Activated CD4-positive, alpha-beta T cell treated with anti-CD3 and anti-CD28 coated beads, Interleukin-10, Interleukin-2, amounts not matched to agents 100 ng/mL and 50 ng/mL, durations not matched to agents 16 hours and 8 hours (primary cell): ENCODE results near the gene IFT52.
"Not testable (repeated sequence)": the region's sequence is repeated elsewhere in the genome, so short reads cannot be mapped to it uniquely, and the experiment has no call there.

ENCODE experiments used
- DNase-seq: peaks from one replicate; pipeline ENCODE4 v3.0.0-alpha.2; 2020

Gene IFT52

DNA sequence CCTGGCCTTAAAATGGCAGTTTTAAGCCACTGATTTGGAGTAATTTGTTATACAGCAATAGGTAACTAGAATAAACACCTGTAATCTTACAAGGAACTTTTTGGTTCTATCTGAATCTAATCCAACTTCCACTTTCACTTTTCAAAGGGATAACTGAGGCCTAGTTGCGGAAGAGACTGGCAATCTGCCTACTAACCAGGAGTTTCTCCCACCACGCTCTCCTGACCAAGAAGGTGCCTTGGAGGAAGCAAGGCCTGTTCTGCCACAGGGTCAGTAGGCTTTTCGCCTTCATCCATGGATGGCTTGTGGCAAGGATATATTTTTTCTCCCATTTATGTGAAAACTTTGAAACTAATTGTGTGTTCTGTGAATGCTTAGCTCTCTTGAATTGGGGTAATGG, 63.2 kb downstream of the IFT52 start:
- no peak for DNase-seq

DNA sequence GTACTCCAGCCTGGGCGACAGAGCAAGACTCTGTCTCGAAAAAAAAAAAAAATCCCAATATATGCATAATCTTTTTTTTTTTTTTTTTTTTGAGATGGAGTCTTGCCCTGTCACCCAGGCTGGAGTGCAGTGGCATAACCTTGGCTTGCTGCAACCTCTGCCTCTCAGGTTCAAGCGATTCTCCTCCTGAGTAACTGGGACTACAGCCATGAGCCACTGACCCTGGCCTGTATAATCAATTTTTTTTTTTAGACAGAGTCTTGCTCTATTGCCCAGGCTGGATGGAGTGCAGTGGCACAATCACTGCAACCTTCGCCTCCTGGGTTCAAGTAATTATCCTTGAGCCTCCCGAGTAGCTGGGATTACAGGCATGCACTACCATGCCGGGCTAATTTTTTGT, 64.4 kb downstream of the IFT52 start:
- not testable (repeated sequence) for DNase-seq

DNA sequence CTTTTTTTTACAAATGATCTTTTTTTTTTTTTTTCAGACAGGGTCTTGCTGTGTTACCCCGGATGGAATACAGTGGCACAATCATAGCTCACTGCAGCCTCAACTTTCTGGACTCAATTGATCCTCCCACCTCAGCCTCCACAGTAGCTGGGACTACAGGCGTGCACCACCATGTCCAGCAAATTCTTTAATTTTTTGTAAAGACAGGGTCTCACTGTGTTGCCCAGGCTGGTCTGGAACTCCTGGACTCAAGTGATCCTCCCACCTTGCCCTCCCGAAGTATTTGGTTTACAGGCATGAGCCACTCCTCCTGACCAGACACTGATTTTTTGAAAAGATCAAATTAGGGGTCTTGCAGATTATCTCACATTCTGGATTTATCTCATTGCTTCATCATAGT, 65.2 kb downstream of the IFT52 start:
- no peak for DNase-seq

DNA sequence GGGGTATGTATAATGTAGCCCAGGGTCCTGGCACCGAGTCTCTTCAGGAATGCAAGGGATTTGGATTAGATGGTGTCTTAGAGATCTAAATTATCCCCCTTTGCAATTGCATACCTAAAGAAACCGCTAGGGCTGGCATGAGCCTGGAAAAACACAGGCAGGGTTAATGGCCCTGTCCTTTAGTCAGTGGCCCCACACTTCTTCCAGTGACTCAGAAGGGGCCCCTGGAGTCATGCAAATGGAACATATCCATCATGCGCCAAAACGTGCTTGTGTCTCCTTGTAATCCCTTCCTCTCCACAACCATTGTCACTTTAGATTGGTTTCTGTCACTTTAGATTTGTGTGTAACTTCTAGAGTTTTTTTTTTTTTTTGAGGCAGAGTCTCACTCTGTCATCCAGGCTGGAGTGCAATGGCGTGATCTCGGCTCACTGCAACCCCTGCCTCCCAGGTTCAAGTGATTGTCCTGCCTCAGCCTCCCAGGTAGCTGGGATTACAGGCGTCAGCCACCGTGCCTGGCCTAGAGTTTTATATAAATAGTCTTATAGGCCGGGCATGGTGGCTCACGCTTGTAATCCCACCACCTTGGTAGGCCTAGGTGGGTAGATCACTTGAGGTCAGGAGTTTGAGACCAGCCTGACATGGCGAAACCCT, 67.5 kb downstream of the IFT52 start:
- DNase-seq = peak; percentile 45

DNA sequence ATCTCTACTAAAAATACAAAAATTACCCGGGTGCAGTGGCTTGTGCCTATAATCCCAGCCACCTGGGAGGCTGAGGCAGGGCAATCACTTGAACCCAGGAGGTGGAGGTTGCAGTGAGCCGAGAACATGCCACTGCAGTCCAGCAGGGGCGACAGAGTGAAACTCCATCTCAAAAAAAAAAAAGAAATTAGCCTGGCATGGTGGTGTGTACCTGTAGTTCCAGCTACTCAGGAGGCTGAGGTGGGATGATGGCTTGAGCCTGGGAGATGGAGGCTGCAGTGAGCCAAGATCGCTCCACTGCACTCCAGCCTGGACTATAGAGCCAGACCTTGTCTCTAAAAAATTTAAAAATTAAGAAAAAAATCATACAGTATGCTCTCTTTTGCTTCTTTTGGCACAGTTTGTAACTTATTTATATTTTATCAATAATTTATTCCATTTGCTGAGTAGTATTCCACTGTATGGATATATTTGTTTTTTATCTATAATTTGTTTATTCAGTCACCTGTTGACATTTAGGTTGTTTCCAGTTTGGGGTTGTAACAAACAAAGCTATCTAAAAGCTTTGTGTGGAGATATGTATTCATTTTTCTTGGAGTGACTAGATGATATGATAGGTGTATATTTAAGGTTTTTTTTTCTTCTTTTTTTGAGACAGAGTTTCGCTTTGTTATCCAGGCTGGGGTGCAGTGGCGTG, 68.1 kb downstream of the IFT52 start:
- DNase-seq = no peak

DNA sequence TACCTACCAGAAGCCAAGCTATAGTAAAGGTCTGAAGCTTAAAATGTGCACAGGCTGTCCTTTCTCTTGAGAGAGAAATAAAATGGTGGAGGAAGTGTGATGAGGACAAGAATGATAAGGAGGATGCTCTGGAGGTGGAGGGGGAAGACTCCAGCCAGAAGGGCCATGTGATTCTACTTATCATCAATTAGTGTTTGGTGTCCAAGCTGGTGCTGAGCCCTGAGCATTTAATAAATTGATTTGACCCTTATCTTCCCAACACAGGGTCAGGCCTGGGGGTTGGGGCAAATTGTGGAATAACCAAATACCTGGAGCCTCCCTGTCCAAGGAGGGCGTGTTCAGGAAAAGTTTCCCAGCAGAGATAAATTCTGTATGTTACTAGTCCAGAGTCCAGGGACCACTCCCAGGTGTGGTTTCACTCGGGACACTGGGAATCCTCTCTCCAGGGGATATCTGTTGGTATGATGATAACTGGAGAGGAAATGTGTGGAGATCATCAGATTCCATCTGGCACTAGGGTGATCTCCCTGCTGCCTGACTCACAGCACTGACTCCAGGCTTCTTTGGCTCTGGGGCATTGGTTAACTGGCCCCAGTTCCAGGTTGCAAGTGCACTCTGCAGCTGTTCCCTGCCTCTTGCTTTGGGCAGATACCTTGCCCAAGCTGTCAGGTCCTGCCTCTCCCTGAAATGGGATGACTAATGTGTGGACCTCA, 72.4 kb downstream of the IFT52 start:
- no peak for DNase-seq

DNA sequence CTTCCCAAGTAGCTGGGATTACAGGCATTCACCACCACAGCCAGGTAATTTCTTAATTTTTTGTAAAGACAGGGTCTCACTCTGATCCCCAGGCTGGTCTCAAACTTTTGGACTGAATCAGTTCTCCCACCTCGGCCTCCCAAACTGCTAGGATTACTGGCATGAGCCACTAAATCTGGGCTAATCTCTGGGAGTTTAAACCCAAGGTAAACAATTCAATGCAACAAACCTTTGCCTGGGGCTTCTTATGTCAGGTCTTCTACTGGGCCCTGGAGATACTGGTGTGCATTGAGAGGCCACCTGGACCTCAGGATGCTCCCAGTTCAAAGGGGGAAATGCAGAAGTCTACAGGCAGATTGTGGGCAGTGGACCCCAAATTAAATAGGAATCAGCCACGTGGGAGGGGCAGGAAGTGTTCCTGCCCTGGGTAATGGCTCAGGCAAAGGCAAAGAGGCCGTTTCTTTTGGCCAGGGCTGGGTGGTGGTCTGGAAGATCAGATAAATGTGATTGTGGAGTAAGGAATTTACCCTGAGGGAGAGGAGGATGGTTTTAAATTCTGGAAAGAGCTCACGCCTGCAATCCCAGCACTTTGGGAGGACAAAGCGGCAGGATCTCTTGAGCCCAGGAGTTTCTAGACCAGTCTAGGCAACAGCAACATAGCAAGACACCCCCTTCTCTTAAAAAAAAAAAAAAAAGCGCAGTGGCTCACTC, 74.9 kb downstream of the IFT52 start:
- DNase-seq = no peak

DNA sequence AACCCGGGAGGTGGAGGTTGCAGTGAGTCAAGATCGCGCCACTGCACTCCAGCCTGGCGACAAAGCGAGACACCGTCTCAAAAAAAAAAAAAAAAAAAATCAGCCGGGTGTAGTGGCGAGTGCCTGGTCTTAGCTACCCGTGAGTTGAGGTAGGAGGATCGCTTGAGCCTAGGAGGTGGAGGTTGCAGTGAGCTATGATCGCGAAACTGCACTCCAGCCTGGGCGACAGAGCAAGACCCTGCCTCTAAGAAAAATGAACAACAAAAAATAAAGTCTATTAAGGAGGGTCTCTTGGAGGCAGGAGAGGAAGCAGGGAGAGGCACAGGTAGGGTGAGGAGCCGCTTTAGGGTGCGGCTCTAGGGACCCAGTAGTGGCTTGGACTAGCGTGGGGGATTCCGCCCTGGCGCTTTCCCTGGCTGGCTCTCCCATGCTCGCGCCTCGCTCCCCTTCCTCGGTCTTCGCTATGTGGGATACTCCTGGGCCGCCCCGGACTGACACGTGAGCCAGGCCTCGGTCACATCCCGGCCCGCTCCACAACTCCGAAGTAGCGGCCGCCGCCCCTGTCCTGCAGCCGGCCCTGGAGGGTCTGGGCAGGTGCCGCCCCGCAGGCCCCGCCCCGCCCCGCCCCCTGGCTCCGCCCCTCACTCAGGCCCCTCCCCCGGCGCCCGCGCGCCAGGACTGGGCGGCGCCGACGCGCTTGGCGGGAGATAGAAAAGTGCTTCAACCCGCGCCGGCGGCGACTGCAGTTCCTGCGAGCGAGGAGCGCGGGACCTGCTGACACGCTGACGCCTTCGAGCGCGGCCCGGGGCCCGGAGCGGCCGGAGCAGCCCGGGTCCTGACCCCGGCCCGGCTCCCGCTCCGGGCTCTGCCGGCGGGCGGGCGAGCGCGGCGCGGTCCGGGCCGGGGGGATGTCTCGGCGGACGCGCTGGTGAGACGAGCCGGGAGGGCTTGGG, 75.9 kb downstream of the IFT52 start, which contains the start of gene MYBL2:
Gene MYBL2, plus strand, starts transcription at position 739 of the 953 bp plus-strand sequence. Its CDS starts 170 bp downstream, at position 909.
- DNase-seq = peak; percentile 86

DNA sequence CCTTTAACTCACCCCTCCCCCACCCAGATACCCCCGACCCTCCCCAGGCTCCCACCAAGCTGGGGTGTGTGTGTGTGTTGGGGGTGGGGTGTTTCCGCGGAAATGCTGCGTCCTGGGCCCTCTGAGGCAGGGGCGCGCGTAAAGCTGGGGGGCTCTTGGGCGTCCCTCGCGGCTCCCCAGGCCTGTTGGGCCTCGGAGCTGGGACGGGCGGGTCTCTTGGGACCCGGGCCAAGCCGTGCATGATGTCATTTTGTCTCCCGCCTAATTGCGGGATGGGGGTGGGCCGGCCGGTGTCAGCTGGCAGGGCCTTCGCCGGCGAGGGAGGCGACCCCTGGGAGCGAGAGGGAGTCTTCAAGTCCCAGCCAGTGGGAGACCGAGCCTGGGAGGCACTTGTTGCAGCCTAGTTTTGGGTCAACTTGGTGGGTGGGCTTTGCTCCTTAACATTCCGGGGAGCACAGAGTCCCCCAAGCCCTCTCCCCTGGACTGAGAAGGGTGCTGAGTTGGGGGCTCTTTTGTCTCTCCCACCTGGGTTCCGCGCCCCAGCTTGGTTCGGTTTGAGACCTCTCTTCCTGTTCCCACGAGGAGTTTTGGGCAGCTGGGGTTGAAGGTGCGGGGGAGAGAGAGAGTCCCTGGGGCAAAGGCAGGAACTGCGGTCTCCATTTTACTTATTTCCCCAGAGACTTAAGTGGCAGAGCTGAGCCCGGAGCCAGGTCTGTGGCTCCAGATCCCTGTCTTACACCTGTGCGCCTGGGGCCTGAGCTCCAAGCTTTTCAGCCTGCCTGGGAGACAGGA, 76.8 kb downstream of the IFT52 start:
- peak; percentile 34 for DNase-seq

DNA sequence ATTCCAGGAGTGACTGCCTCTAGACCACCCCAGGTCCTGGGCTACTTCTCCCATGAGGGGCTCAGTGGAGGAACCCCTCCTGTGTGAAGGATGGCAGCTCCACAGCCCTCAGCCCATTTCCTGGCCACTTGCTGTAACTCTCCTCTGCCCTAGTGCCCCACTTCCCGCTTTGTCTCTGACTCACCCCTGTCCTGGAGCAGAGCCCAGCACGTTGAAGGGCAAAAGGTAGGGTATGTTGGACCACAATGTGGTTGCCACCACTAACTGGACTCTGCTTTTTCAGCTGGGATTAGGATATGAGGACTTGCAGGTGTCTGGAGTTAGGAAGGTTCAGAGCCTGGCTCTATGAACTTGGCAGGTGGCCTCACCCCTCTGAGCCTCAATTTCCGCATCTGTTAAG, 78.6 kb downstream of the IFT52 start:
- no peak for DNase-seq

DNA sequence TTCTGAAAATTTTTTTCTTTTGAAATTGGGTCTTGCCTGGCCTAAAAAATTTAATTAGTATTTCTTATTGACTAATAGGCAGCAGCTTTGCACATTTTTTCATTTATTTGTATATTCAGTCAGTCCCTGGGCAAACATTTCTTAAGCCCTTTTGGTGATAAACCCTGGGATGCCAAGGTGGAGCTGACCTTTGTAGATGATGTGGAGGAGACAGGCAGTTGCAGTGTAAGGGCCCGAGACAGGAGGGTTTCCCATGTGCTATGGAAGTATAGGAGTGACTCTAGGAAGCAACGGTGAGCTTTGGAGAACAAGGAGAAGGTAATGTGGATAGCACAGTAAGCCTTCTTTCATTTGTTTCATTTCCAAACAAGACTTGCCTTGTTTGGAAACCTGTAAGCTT, 79.7 kb downstream of the IFT52 start:
- DNase-seq = no peak

DNA sequence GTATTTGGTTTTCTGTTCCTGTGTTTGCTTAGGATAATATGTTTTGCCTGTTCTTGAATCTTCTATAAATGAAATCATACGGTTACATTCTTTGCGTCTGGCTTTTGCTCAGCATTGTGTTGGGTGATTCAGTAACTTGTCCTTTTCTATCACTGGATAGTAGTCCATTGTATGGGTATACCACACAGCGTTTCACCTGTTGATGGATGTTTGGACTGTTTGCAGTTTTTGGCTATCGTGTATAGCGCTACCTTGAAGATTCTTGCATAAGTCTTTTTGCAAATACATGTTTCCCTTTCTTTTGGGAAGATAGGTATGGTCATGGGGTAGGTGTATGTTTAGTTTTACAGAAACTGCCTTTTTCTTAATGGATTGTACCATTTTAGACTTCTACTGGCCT, 85.6 kb downstream of the IFT52 start:
- no peak for DNase-seq

DNA sequence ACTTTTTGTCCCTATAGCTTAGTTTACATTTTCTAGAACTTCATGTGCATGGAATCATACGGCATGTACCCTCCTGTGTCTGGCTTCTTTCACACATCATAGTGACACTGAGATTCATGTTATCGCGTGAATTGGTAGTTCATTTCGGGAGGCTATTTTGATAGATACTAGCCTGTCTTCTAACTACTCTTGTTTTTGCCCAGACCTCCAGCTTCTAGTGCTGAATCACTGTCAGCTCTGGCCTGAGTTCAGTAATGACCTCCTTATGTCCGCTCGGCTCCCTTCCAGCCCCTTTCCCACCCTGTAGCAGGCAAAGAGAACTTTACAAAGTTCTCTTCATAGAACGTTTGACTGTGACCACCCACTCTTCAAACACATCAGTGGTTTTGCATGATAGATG, 90.2 kb downstream of the IFT52 start:
- no peak for DNase-seq

DNA sequence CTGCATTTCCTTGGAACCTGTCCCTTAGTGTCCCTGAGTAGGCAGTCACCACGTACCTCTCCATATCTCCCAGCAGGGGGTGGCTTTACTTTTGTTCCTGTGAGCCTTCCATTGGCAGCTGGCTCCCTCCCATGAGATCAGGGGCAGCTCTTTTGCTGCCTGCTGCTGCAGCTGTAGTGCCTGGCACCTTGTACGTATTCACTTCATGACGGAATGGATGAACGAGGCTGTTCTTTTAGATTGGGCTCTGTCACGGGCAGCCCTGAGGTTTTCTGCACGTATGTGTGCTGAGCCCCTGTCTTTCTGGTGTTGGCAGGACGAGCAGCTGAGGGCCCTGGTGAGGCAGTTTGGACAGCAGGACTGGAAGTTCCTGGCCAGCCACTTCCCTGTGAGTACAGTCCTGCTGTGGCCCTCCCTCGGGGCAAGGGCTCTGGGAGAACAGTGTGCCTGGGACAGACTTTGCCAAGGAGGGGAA, 90.8 kb downstream of the IFT52 start:
- DNase-seq = no peak

DNA sequence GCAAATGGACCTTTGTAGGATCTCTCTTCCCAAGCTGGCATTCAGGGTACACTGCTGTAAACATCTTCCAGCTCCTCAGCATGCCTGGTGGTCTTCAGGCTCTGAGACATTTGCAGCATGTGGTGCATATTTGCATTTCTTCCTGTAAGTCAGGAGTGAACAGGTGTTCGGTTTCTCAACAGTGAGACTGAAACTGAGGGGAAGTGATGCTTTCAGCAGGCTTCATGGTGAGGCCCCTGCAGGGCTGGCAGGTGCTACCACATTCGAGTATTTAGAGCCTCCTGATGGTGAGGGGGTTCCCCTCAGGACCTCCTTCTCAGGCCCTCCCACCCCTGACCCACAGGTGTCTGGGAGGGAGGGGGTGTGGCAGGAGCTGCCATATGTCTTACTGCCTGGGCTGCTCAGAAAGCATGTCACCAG, 91.3 kb downstream of the IFT52 start:
- DNase-seq = peak; percentile 27

DNA sequence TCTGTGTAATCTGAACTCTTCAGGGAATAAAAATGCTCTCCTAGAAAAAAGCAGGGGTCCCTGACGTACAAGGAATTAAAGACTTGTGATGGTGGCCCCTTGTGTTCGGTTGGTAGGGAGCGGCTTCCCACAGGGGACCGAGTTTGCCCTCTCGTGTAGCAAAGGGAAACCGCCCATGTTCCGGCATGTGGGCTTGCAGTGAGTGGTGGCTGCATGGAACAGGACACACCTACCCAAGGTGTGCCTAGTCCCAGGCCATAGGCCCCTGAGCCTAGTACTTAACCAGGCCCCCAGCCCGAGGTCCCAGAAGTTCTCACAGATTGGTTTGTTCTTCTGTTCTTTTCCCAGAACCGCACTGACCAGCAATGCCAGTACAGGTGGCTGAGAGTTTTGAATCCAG, 91.7 kb downstream of the IFT52 start:
- DNase-seq = no peak

DNA sequence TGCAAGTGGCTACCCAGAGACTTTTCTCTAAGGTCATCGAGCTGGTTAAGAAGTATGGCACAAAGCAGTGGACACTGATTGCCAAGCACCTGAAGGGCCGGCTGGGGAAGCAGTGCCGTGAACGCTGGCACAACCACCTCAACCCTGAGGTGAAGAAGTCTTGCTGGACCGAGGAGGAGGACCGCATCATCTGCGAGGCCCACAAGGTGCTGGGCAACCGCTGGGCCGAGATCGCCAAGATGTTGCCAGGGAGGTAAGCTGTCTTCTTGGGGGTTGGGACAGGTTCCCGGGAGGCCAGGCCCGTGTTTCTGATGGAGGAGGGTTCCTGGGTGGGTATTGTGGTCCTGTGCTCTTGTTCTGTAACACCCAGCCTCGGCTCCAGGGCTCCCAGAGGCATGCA, 96.1 kb downstream of the IFT52 start:
- DNase-seq = no peak

DNA sequence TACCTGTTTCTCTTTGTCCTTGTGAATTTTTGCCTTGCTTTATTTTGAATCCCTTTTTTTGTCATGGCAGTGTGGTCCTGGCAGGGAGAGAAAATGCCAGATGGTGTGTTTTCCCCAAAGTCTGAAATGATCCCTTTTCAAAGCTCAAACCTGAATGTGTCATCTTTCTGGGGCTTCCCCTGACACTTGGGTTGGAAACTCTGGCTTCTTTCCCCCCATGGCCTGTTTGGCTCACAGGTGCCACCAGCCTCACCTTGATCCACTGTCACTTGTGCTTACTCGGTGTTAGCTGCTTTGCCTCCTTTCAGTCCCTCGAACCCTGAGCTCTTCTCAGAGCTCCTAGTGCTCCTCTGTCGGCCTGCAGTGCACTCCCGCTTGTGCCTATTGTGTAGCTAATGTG, 98.4 kb downstream of the IFT52 start:
- no peak for DNase-seq

DNA sequence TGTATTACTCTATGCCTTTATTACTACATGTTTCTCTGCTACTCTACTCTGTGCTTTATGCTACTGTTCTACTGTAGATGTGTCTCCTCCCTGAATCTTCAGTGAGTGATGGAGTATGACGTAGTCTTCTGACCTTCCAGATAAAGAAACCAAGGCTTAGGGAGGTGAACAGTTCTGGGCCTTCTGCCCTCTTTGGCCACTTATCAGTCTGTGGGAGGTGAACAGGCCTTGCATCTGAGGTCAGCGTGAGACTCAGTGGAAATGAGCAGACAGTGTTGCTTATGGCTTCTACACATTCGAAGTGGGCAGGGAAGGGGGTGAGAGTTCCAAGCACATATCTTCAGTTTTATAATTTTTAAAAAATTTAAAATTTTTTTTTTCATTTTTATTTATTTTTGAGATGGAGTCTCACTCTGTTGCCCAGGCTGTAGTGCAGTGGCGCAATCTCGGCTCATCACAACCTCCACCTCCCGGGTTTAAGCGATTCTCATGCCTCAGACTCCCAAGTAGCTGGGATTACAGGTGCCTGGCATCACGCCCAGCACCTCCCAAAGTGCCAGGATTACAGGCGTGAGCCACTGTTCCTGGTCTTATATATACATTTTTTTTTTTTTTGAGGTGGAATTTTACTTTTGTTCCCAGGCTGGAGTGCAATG, 100.3 kb downstream of the IFT52 start:
- no peak for DNase-seq

DNA sequence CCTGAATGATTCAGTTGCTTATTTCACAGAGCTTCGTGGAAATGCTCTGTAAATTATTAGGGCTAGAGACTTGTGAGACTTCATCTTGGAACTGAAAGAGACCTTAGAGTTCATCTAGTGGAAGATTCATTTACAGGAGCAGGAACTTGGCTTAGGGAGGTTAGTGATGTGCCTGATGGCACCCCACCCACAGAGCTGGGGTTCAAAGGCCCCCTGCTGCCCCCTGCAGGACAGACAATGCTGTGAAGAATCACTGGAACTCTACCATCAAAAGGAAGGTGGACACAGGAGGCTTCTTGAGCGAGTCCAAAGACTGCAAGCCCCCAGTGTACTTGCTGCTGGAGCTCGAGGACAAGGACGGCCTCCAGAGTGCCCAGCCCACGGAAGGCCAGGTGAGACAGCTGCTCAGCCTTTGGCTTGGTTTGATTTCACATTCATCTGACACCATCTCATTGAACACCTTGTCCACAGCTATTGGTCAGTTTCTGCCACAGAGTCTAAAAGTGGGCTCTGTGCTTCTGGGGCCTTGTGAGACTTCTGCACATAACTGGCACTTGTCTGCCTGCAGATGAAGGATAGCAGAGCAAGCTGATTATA, 101.3 kb downstream of the IFT52 start:
- DNase-seq = peak; percentile 63
